T-helper 1 cell treated with Interleukin-12 subunit alpha and Interleukin-12 subunit beta and Interleukin-4 antibody, amounts not matched to agents 30 μg/mL and 1 μg/mL, for 36 hours (primary cell): ENCODE results near the gene SKAP1.

Experiments
- H3K27ac Mint-ChIP-seq: one replicate; pipeline ENCODE4 v1.8.0; 2021; ENCODE audit warnings: mild to moderate bottlenecking, mixed read lengths
- H3K27me3 Mint-ChIP-seq: one replicate; pipeline ENCODE4 v1.8.0; 2021; ENCODE audit warnings: low read depth, mixed read lengths
- H3K36me3 Mint-ChIP-seq: one replicate; pipeline ENCODE4 v1.8.0; 2021; ENCODE audit warnings: low read depth, mixed read lengths
- H3K4me1 Mint-ChIP-seq: one replicate; pipeline ENCODE4 v1.8.0; 2021; ENCODE audit warnings: low read depth, mixed read lengths
- H3K4me3 Mint-ChIP-seq: one replicate; pipeline ENCODE4 v1.8.0; 2021; ENCODE audit warnings: mild to moderate bottlenecking, moderate library complexity, mixed read lengths
- H3K9me3 Mint-ChIP-seq: one replicate; pipeline ENCODE4 v1.8.0; 2021; ENCODE audit warnings: mixed read lengths

Gene SKAP1

GRCh38 chr17:48148854-48149786, 280.9 kb downstream of the SKAP1 start:
- H3K27me3 Mint-ChIP-seq, result no peaks in the 10 kb centered on the region
- no peaks in the 10 kb centered on the region for H3K9me3 Mint-ChIP-seq
- H3K4me3 Mint-ChIP-seq, result no peak overlapping the region

GRCh38 chr17:48148029-48148770, 281.8 kb downstream of the SKAP1 start:
- Mint-ChIP-seq H3K4me1 (peaks cover 2% of the 10 kb centered on the region), H3K27ac (no peak overlapping the region), H3K27me3 (no peaks in the 10 kb centered on the region), H3K4me3 (no peak overlapping the region), H3K9me3 (no peaks in the 10 kb centered on the region), H3K36me3 (peaks cover 31% of the 10 kb centered on the region)

More at GRCh38 chr17:48148854-48149786, 280.9 kb downstream of the SKAP1 start:
- H3K27ac Mint-ChIP-seq, result no peak overlapping the region
- peaks cover 2% of the 10 kb centered on the region for H3K4me1 Mint-ChIP-seq
- H3K36me3 Mint-ChIP-seq, result peaks cover 30% of the 10 kb centered on the region

- no peaks in the 10 kb centered on the region for H3K27me3 Mint-ChIP-seq
- no peaks in the 10 kb centered on the region for H3K9me3 Mint-ChIP-seq
- H3K36me3 Mint-ChIP-seq, result peaks cover 43% of the 10 kb centered on the region
- no peak overlapping the region for H3K27ac Mint-ChIP-seq
- no peak overlapping the region for H3K4me3 Mint-ChIP-seq
- peaks cover 5% of the 10 kb centered on the region for H3K4me1 Mint-ChIP-seq
Observed at GRCh38 chr17:48144976-48145798, 284.8 kb downstream of the SKAP1 start.

GRCh38 chr17:48144231-48144630, 285.8 kb downstream of the SKAP1 start:
- peaks cover 47% of the 10 kb centered on the region for H3K36me3 Mint-ChIP-seq
- no peak overlapping the region for H3K4me3 Mint-ChIP-seq
- H3K27me3 Mint-ChIP-seq, result no peaks in the 10 kb centered on the region
- peaks cover 8% of the 10 kb centered on the region for H3K4me1 Mint-ChIP-seq
- no peak overlapping the region for H3K27ac Mint-ChIP-seq
- no peaks in the 10 kb centered on the region for H3K9me3 Mint-ChIP-seq

GRCh38 chr17:48143629-48144028, 286.4 kb downstream of the SKAP1 start:
- Mint-ChIP-seq H3K4me1 (peaks cover 8% of the 10 kb centered on the region), H3K36me3 (peaks cover 43% of the 10 kb centered on the region), H3K4me3 (no peak overlapping the region), H3K9me3 (no peaks in the 10 kb centered on the region), H3K27me3 (no peaks in the 10 kb centered on the region), H3K27ac (no peak overlapping the region)

GRCh38 chr17:48139944-48140343, 290.1 kb downstream of the SKAP1 start:
- no peak overlapping the region for H3K27ac Mint-ChIP-seq
- no peaks in the 10 kb centered on the region for H3K27me3 Mint-ChIP-seq
- H3K4me3 Mint-ChIP-seq, result no peak overlapping the region
- peaks cover 32% of the 10 kb centered on the region for H3K36me3 Mint-ChIP-seq
- no peaks in the 10 kb centered on the region for H3K9me3 Mint-ChIP-seq
- H3K4me1 Mint-ChIP-seq, result peaks cover 6% of the 10 kb centered on the region

GRCh38 chr17:48137656-48138055, 292.4 kb downstream of the SKAP1 start:
- H3K36me3 Mint-ChIP-seq, result peaks cover 22% of the 10 kb centered on the region
- peaks cover 6% of the 10 kb centered on the region for H3K4me1 Mint-ChIP-seq
- no peak overlapping the region for H3K4me3 Mint-ChIP-seq
- H3K27me3 Mint-ChIP-seq, result no peaks in the 10 kb centered on the region
- H3K9me3 Mint-ChIP-seq, result no peaks in the 10 kb centered on the region
- H3K27ac Mint-ChIP-seq, result no peak overlapping the region

- Mint-ChIP-seq H3K4me3 (no peak overlapping the region), H3K4me1 (peaks cover 1% of the 10 kb centered on the region), H3K36me3 (peaks cover 12% of the 10 kb centered on the region), H3K9me3 (no peaks in the 10 kb centered on the region), H3K27me3 (no peaks in the 10 kb centered on the region), H3K27ac (no peak overlapping the region)
Observed at GRCh38 chr17:48134912-48135480, 295.0 kb downstream of the SKAP1 start.

GRCh38 chr17:48132385-48132784, 297.6 kb downstream of the SKAP1 start:
- no peaks in the 10 kb centered on the region for H3K27me3 Mint-ChIP-seq
- no peak overlapping the region for H3K4me3 Mint-ChIP-seq
- no peak overlapping the region for H3K27ac Mint-ChIP-seq
- no peaks in the 10 kb centered on the region for H3K4me1 Mint-ChIP-seq
- peaks cover 7% of the 10 kb centered on the region for H3K36me3 Mint-ChIP-seq
- no peaks in the 10 kb centered on the region for H3K9me3 Mint-ChIP-seq

- H3K4me3 Mint-ChIP-seq, result no peak overlapping the region
- no peaks in the 10 kb centered on the region for H3K9me3 Mint-ChIP-seq
- H3K36me3 Mint-ChIP-seq, result peaks cover 7% of the 10 kb centered on the region
- no peak overlapping the region for H3K27ac Mint-ChIP-seq
- no peaks in the 10 kb centered on the region for H3K4me1 Mint-ChIP-seq
- no peaks in the 10 kb centered on the region for H3K27me3 Mint-ChIP-seq
Observed at GRCh38 chr17:48131216-48131824, 298.7 kb downstream of the SKAP1 start.

- no peak overlapping the region for H3K27ac Mint-ChIP-seq
- peaks cover 7% of the 10 kb centered on the region for H3K36me3 Mint-ChIP-seq
- no peaks in the 10 kb centered on the region for H3K27me3 Mint-ChIP-seq
- no peaks in the 10 kb centered on the region for H3K9me3 Mint-ChIP-seq
- no peak overlapping the region for H3K4me3 Mint-ChIP-seq
- H3K4me1 Mint-ChIP-seq, result no peaks in the 10 kb centered on the region
Observed at GRCh38 chr17:48129981-48130380, 300.0 kb downstream of the SKAP1 start.

GRCh38 chr17:48128400-48128799, 301.6 kb downstream of the SKAP1 start:
- H3K9me3 Mint-ChIP-seq, result no peaks in the 10 kb centered on the region
- peaks cover 11% of the 10 kb centered on the region for H3K36me3 Mint-ChIP-seq
- no peaks in the 10 kb centered on the region for H3K27me3 Mint-ChIP-seq
- no peak overlapping the region for H3K4me3 Mint-ChIP-seq
- peaks cover 2% of the 10 kb centered on the region for H3K4me1 Mint-ChIP-seq
- H3K27ac Mint-ChIP-seq, result no peak overlapping the region

- peaks cover 2% of the 10 kb centered on the region for H3K4me1 Mint-ChIP-seq
- no peak overlapping the region for H3K27ac Mint-ChIP-seq
- H3K4me3 Mint-ChIP-seq, result no peak overlapping the region
- H3K9me3 Mint-ChIP-seq, result no peaks in the 10 kb centered on the region
- H3K27me3 Mint-ChIP-seq, result no peaks in the 10 kb centered on the region
- peaks cover 15% of the 10 kb centered on the region for H3K36me3 Mint-ChIP-seq
Observed at GRCh38 chr17:48127371-48128051, 302.5 kb downstream of the SKAP1 start.
